Measurements from ENCODE around the gene BEGAIN.

Gene BEGAIN

GRCh38 chr14:100566586-100566985, 20.6 kb downstream of the BEGAIN start:
- DNase-seq (ENCODE audit: low read depth): no peak
- no peak for TF ChIP-seq MAX (IDR thresholded peaks at IDR 0.05; ENCODE audit: low read depth, low read length)
- TF ChIP-seq MYC (IDR thresholded peaks at IDR 0.05; ENCODE audit: low read depth, low read length): no peak
- TF ChIP-seq POLR2A (IDR thresholded peaks at IDR 0.05; ENCODE audit: extremely low read depth, insufficient read length): no peak
- no peak for TF ChIP-seq CTCF (IDR thresholded peaks at IDR 0.05; ENCODE audit: low read depth, low read length)
- H3K4me3 ChIP-seq (ENCODE audit: low read depth, low read length): no peak overlapping the region

GRCh38 chr14:100566119-100566518, 21.1 kb downstream of the BEGAIN start:
- no peak for TF ChIP-seq MYC (IDR thresholded peaks at IDR 0.05; ENCODE audit: low read depth, low read length)
- no peak for TF ChIP-seq MAX (IDR thresholded peaks at IDR 0.05; ENCODE audit: low read depth, low read length)
- TF ChIP-seq CTCF (IDR thresholded peaks at IDR 0.05; ENCODE audit: low read depth, low read length): no peak
- TF ChIP-seq POLR2A (IDR thresholded peaks at IDR 0.05; ENCODE audit: extremely low read depth, insufficient read length): no peak
- no peak for DNase-seq (ENCODE audit: low read depth)
- no peak overlapping the region for H3K4me3 ChIP-seq (ENCODE audit: low read depth, low read length)

- H3K4me3 ChIP-seq (ENCODE audit: low read depth, low read length): no peak overlapping the region
- TF ChIP-seq MYC (IDR thresholded peaks at IDR 0.05; ENCODE audit: low read depth, low read length): no peak
- TF ChIP-seq POLR2A (IDR thresholded peaks at IDR 0.05; ENCODE audit: extremely low read depth, insufficient read length): no peak
- no peak for TF ChIP-seq CTCF (IDR thresholded peaks at IDR 0.05; ENCODE audit: low read depth, low read length)
- TF ChIP-seq MAX (IDR thresholded peaks at IDR 0.05; ENCODE audit: low read depth, low read length): no peak
- DNase-seq (ENCODE audit: low read depth): no peak
These were observed 21.6 kb downstream of the BEGAIN start for GRCh38 chr14:100565650-100566049.

- TF ChIP-seq MYC (IDR thresholded peaks at IDR 0.05; ENCODE audit: low read depth, low read length) (no peak), POLR2A (IDR thresholded peaks at IDR 0.05; ENCODE audit: extremely low read depth, insufficient read length) (no peak), MAX (IDR thresholded peaks at IDR 0.05; ENCODE audit: low read depth, low read length) (no peak), CTCF (IDR thresholded peaks at IDR 0.05; ENCODE audit: low read depth, low read length) (no peak)
- no peak for DNase-seq (ENCODE audit: low read depth)
- H3K4me3 ChIP-seq (ENCODE audit: low read depth, low read length): no peak overlapping the region
These were observed 22.7 kb downstream of the BEGAIN start for GRCh38 chr14:100564512-100564911.

- TF ChIP-seq CTCF (IDR thresholded peaks at IDR 0.05; ENCODE audit: low read depth, low read length) (no peak), MYC (IDR thresholded peaks at IDR 0.05; ENCODE audit: low read depth, low read length) (no peak)
These were observed 24.5 kb downstream of the BEGAIN start for GRCh38 chr14:100562751-100563150.

GRCh38 chr14:100561005-100561404, 26.2 kb downstream of the BEGAIN start:
- TF ChIP-seq POLR2A (IDR thresholded peaks at IDR 0.05; ENCODE audit: extremely low read depth, insufficient read length): no peak
- no peak for TF ChIP-seq MYC (IDR thresholded peaks at IDR 0.05; ENCODE audit: low read depth, low read length)
- no peak for TF ChIP-seq CTCF (IDR thresholded peaks at IDR 0.05; ENCODE audit: low read depth, low read length)
- TF ChIP-seq MAX (IDR thresholded peaks at IDR 0.05; ENCODE audit: low read depth, low read length): no peak
- H3K4me3 ChIP-seq (ENCODE audit: low read depth, low read length): no peak overlapping the region

More at GRCh38 chr14:100562751-100563150, 24.5 kb downstream of the BEGAIN start:
- no peak for DNase-seq (ENCODE audit: low read depth)
- H3K4me3 ChIP-seq (ENCODE audit: low read depth, low read length): no peak overlapping the region

More at GRCh38 chr14:100561005-100561404, 26.2 kb downstream of the BEGAIN start:
- no peak for DNase-seq (ENCODE audit: low read depth)

Data from NB4 (cell line).